Heart left ventricle (tissue), 13 donors: ENCODE measurements around the gene PRPSAP2.

Experiments used
- POLR2A ChIP-seq, 2 donors: fragments of 450-650 bp; IDR thresholded peaks; one replicate each; pipeline ENCODE4 v1.6.1; 2017; ENCODE audit warnings: antibody characterized with exemption in 2 of 2, mild to moderate bottlenecking in 2 of 2, moderate library complexity in 2 of 2
- TF ChIP-seq, protein P1 (sequence below), 12 donors: fragments of 200-600 bp; sonication (generic) in 4 of 12; IDR thresholded peaks; one replicate each; pipeline versions ENCODE4 v1.5.0 to v1.8.0; 2018 to 2022; ENCODE audit warnings: antibody characterized with exemption in 12 of 12, mild to moderate bottlenecking in 5 of 12
- donor health status: ischemic (EF 13 %, LVEDD 7.1; RV severe dilation, severe dysfunction).
- donor health status: DM: no; HTN: yes; CAD: no.
- donor health status: DM: no; HTN: no; CAD: no.
- donor health status: ischemic (EF 25% LVEDD 6.9; RV normal size, moderate dysfunction).
- donor health status: ischemic (EF 25% LVEDD 5.7; RV mildly dilated, moderate dysfunction).
- donor health status: ischemic (EF 35%, LVEDD 5.7; RV mildly dilated, moderate dysfunction).
- donor health status: nonischemic (EF 11% LVEDD 7.7; RV severe dilation, severe dysfunction).
- donor health status: DM: yes; HTN: yes; CAD: no.
- donor health status: PGD.
- donor health status: ischemic (EF 29% LVEDD 5.4; RV normal size, mild dysfunction).
- donor health status: nonischemic (EF 23%, LVEDD 6.1; RV moderate dilation, normal function).

DNA sequence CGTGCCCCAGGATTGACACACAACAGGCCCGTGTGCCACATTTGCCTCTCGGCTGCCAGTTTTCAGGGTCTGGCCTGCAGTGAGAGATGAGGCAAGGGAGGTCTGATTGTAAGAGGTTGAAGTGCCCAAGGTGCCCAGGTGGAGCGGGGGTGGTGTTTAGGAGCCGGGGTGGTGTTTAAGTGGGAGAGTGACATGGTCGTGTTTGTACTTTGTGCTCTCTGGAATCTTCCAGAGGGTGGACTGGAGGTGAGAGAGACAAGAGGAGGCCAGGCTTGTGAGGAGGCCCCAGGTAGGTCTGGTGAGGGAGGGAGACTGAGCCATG lies 104.5 kb downstream of the PRPSAP2 start:
- TF ChIP-seq, protein P1, sequence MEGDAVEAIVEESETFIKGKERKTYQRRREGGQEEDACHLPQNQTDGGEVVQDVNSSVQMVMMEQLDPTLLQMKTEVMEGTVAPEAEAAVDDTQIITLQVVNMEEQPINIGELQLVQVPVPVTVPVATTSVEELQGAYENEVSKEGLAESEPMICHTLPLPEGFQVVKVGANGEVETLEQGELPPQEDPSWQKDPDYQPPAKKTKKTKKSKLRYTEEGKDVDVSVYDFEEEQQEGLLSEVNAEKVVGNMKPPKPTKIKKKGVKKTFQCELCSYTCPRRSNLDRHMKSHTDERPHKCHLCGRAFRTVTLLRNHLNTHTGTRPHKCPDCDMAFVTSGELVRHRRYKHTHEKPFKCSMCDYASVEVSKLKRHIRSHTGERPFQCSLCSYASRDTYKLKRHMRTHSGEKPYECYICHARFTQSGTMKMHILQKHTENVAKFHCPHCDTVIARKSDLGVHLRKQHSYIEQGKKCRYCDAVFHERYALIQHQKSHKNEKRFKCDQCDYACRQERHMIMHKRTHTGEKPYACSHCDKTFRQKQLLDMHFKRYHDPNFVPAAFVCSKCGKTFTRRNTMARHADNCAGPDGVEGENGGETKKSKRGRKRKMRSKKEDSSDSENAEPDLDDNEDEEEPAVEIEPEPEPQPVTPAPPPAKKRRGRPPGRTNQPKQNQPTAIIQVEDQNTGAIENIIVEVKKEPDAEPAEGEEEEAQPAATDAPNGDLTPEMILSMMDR (IDR thresholded peaks at IDR 0.05): no peak
- no peak for TF ChIP-seq POLR2A (IDR thresholded peaks at IDR 0.05)
